HG03342 (cell line): ENCODE measurements around the gene SMARCC1.
"Not testable (repeated sequence)": the region's sequence is repeated elsewhere in the genome, so short reads cannot be mapped to it uniquely, and the experiment has no call there.

Experiments
- ATAC-seq: cut with Tn5 transposase; IDR thresholded peaks from one replicate; pipeline ENCODE4 v1.9.1; 2021; ENCODE audit warnings: mild to moderate bottlenecking, moderate library complexity; ENCODE audit not compliant: unreplicated experiment

Gene SMARCC1

DNA sequence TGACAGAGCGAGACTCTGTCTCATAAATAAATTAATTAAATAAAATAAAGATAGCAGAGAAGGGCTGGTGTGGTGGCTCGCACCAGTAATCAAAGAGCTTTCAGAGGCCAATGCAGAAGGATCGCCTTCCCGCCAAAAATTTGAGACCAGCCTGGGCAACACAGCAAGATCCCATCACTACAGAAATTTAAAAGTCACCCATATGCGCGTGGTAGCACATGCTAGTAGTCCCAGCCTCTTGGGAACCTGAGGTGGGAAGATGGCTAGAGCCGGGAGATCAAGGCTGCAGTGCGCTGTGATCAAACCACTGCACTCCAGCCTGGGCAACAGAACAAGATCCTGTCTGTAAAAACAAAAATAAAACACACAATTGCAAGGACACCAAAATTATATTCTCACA lies 9.6 kb downstream of the SMARCC1 start:
- ATAC-seq, result no peak

DNA sequence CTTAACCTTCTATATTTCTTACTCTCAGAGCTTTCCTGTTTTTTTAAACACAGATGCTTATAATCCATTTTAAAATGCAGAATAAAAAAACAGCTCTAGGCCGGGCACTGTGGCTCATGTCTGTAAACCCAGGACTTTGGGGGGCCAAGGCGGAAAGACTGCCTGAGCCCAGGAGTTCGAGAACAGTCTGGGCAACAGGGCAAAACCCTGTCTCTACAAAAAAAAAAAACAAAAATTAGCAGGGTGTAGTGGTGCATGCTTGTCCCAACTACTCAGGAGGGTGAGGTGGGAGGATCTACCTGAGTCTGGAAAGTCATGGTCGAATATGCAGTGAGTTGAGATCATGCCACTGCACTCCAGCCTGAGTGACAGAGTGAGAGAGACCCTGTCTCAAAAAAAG lies 15.5 kb downstream of the SMARCC1 start:
- ATAC-seq, result no peak

DNA sequence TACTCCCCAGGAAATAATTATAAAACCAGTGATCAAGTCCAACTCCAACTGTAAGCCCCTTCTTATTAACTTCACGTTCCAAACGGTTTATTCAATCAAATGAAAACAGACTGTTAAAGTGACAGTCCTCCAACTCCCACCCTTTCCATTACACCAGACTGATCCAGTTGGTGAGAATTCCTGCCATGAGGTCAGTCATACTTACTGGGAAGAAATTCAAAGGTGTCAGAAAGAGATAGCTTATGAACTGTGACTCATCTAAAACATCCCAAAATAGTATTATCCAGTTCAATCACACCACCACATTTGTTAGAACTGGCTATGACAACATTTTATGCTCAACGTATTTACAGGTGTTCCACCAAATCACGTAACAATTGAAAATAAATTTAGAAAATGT lies 19.5 kb downstream of the SMARCC1 start:
- ATAC-seq, result no peak

DNA sequence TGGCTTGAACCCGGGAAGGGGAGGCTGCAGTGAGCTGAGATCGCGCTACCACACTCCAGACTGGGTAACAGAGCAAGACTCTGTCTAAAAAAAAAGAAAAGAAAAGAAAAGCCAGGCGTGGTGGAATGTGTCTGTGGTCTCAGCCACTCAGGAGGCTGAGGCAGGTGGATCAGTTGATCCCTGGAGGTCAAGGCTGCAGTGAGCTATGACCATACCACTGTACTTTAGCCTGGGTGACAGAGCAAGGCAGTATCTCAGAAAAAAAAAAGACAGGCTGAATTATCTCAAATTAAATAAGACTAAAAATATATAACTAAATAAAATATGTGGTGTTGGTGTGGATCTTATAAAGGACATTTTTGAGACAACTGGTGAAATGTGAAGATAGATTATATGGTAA lies 20.6 kb downstream of the SMARCC1 start:
- ATAC-seq, result no peak

DNA sequence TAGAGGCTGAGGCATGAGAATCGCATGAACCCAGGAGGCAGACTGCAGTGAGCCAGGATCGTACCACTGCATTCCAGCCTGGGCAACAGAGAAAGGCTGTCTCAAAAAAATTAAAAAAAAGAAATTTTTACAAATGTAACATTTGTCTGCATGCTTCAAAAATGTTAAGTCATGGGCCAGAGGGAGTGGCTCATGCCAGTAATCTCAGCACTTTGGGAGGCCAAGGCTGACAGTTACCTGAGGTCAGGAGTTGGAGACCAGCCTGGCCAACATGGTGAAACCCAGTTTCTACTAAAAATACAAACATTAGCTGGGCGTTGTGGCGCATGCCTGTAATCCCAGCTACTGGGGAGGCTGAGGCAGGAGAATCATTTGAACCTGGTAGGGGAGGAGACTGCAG lies 21.5 kb downstream of the SMARCC1 start:
- not testable (repeated sequence) for ATAC-seq

DNA sequence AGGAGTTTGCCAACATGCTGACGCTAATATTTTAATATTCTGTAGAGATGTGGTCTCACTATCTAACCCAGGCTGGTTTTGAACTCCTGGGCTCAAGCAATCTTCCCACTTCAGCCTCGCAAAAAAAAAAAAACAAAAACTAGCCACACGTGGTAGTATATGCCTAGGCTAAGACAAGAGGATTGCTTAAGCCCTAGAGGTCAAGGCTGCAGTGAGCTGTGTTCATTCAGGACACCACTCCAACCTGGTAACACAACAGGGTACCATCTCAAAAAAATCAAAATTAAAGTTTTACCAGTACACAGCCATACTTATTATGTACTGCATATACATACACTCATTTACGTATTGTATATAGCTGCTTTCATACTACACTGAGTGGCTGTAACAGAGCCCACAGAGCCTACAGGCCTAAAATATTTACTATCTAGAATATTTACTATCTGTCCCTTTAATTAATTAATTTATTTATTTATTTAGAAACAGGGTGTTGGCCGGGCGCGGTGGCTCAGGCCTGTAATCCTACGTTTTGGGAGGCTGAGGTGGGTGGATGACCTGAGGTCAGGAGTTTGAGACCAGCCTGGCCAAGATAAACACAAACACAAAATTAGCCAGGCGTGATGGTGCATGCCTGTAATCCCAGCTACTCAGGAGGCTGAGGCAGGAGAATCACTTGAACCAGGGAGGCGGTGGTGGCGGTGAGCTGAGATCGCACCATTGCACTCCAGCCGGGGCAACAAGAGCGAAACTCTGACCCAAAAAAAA lies 23.2 kb downstream of the SMARCC1 start:
- ATAC-seq, result no peak

DNA sequence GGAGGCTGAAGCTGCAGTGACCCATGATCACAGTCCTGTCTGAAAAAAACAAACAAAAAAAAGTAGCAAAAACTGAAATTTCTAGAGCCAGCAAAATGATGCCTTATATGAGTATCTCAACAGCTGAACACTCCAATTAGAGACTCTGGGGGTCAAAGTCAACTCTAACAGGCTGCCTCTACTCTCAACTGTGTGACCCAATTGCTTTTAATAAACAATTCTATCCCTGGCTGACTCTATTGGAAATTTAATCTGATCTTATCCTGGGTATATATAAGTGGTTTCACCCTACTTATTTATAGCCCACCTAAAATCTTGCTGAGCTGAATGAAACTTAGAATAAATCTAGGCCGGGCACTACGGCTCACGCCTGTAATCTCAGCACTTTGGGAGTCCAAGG lies 29.0 kb downstream of the SMARCC1 start:
- ATAC-seq, result no peak

DNA sequence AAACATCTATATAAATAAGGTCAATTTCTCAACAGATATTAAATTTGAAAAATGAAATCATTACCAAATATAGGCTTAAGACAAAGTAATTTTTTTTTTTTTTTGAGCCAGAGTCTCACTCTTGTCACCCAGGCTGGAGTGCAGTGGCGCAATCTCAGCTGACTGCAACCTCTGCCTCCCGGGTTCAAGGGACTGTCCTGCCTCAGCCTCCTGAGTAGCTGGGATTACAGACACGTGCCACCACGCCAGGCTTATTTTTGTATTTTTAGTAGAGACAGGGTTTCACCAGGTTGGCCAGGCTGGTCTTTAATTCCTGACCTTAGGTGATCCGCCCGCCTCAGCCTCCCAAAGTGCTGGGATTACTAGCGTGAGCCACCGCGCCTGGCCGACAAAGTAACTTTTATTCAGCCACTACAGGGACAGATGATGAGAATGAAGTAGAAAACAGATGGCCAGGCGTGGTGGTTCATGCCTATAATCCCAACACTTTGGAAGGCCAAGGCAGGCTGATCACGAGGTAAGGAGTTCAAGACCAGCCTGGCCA lies 30.8 kb downstream of the SMARCC1 start:
- not testable (repeated sequence) for ATAC-seq

DNA sequence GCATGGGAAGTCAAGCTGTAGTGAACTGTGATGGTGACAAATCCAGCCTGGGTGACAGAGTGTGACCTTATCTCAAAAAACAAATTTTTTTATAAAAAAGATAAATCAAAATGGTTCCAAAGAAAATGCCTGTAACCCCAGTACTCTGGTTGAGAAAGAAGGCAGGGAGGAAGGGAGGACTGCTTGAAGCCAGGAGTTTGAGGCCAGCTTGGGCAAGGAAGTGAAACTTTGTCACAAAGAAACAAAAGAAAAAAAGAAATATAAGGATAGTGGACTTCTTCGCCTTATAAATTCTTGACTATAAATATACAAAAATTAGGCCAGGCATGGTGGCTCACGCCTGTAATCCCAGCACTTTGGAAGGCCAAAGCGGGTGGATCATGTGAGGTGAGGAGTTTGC lies 34.1 kb downstream of the SMARCC1 start:
- no peak for ATAC-seq

DNA sequence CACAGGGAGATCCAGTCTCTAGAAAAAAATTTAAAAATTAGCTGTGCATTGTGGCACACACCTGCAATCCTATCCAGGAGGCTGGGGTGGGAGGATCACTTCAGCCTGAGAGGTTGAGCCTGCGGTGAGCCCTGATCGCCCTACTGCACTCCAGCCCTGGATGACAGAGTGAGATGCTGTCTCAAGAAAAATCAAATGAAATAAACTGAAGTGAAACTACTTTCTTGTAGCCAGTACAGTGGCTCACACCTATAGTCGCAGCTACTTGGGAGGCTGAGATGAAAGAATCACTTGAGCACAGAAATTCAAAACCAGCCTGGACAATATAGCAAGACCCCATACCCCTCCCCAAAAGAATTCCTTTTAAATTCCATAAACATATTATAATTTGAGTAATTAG lies 35.4 kb downstream of the SMARCC1 start:
- peak; percentile 45 for ATAC-seq

DNA sequence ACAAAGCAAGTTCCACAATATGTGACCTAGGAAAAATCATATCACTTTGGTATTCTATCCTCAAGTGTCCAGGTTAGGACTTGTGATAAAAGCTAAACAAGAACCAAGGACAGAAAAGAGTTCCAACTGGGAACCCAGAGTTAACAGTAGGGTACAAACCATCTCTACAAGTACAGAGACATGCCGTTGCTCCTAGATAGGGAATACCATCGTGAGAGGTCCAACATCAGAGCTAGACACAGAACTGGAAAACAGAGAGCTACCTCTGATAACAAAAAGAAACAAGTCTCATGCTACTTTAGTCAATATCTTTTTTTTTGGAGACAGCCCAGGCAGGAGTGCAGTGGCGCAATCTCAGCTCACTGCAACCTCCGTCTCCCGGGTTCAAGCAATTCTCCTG lies 37.8 kb downstream of the SMARCC1 start:
- no peak for ATAC-seq

DNA sequence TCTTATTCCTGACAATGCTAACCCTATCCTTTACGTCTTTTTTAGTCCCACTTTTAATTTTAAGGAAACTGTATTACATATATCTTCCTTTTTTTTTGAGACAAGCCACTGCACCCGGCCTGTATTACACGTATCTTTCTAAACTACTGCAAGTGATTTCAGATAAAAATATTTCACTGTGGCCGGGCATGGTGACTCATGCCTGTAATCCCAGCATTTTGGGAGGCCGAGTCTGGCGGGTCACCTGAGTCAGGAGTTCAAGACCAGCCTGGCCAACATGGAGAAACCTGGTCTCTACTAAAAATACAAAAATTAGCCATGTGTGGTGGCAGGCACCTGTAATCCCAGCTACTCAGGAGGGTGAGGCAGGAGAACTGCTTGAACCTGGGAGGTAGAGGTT lies 38.3 kb downstream of the SMARCC1 start:
- not testable (repeated sequence) for ATAC-seq

DNA sequence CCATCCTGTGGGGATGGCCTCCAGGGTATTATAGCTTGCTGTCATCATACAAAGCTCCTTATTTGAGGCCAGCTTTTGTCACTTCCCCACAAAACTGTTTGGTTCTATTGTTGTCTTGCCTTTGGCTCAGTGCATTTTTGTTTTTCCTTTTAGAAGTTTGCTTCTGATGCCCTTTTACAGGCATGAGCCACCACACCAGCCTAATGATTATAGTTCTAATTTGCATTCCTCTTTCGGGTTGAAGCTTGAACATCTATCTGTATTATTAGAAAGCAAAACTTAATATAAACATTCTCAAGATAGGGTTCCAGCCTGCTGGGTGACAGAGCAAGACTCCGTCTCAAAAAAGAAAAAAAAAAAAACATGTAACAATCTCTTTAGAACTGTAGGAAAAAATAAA lies 39.8 kb downstream of the SMARCC1 start:
- no peak for ATAC-seq

DNA sequence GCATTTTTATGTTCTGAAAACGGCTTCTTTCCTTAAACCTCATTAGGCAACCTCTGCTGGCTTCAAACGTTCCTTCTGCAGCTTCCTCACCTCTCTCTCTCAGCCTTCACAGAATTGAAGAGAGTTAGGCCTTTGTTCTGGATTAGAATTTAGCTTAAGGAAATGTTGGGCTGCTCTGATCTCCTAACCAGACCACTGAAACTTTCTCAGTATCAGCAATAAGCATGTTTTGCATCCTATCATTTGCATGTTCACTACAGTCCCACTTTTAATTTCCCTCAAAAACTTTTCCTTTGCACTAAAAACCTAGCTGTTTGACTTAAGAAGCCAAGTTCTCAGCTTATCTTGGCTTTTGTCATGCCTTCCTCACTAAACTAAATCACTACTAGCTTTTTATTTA lies 49.5 kb downstream of the SMARCC1 start:
- ATAC-seq, result no peak

DNA sequence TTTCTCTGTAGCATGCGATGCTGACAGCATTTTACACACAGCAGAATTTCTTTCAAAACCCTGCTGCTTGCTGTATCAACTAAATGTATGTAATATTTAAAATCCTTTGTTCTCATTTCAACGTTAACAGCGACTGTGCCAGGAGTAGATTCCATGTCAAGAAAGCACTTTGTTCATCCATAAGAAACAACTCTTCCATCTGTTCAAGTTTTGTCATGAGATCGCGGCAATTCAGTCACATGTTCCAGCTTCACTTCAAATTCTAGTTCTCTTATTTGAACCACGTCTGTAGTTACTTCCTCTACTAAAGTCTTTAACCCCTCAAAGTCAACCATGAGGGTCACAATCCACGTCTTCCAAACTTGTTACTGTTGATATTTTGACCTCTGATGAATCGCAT lies 50.6 kb downstream of the SMARCC1 start:
- ATAC-seq, result no peak

DNA sequence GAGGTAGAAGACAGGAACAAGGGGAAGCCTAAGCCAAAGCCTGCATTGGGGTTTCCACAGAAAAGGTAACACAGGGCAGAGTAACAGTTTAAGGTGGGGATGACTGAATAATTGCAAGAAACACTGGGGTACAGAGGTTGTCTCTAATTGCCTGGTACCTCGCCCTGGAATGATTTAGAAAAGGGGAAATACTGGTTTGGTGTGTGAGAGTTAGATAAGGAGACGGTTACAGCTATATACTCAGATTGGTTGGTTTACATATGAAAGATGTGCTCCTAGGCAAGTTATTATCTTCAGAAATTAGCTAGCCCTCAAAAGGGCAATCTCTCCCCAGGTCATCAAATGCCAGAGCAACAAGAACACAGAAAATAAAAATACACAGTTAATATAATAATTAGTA lies 58.8 kb downstream of the SMARCC1 start:
- no peak for ATAC-seq

DNA sequence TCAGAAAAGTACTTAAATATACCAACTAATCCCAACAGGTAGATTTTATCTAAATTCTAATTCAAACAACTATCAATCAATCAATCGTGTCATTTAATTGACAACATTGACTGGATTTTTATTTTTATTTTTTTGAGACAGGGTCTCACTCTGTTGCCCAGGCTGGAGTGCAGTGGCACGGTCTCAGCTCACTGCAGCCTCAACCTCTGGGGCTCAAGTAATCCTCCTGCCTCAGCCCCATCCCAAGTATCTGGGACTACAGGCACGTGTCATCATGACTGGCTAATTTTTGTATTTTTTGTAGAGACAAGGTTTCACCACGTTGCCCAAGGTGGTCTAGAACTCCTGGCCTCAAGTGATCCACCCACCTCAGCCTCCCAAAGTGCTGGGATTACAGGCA lies 64.2 kb downstream of the SMARCC1 start:
- not testable (repeated sequence) for ATAC-seq

DNA sequence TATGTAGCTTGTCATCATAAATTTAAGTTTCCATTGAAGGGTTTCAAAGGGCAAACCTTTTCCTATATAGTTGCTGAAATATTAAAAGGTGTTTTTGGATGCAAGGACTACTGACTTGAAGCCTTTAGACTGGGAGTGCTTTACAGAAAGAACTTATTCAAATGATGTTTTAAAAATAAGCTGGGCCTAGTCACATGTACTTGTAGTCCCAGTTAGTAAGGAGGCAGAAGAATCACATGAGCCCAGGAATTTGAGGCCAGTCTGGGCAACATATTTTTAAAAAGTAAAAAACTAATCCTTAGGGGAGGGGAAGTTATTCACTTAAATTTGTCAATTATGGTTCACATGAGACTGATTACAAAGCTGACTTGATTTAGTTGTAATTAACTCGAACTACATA lies 65.0 kb downstream of the SMARCC1 start:
- no peak for ATAC-seq

DNA sequence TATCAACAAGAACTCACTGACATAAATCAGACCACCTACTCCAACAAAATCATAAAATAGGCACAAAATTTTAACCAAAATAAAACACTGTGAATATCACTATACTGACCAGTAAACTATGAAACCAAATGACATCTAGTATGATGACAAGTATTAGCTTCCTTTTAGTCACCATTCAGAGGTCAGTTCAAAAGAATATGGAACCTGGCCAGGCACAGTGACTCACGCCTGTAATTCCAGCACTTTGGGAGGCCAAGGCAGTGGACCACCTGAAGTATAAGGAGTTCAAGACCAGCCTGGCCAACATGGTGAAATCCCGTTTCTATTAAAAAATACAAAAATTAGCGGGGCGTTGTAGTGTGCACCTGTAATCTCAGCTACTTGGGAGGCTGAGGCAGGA lies 65.8 kb downstream of the SMARCC1 start:
- no peak for ATAC-seq

DNA sequence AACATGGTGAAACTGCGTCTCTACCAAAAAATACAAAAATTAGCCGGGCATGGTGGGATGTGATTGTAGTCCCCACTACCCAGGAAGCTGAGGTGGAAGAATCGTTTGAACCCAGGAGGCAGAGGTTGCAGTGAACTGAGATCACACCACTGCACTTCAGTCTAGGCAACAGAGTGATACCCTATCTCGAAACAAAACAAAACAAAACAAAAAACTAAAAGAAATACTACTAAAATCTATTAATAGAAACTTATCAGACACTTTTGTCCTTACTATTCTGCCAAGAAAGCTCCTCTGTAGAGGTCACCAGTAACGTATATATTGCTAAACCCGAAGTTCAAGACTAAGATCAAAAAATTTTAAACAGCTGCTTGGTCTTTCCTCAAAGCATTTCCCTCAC lies 67.1 kb downstream of the SMARCC1 start:
- ATAC-seq, result no peak

DNA sequence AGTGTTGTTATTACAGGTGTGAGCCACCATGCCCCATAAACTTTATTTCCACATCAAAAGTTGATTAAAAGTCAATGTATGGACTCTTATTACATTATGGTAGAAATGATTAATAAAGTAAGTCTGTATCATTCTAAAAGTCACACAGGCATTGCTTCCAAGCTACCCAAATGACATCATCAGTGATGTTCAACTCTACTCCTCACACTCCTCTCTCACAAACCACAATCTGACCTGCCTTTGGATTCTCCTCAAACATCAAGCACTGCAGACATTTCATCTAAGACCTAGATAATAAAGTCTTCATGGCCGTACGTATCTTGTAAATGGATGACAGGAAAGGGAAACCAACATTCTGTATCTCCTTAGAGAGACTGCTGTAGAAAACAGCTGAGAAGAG lies 68.0 kb downstream of the SMARCC1 start:
- ATAC-seq, result no peak

DNA sequence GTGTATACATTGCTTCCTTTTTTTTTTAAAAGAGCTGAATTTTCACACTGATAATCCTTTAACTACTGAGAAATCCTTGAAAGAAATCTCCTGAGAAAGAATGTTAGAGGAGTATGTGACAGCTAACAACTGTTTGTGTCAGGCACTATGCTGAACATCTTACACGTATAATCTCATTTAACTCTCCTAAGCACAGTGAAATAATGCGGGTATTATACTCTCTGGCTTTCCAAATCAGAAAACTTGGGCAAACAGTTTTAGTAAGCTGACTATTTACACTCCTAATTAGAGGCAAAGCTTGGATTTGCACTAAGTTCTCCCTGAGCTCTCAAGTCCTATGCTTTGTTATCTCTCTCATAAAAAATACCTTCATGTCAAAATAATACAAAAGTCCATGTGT lies 69.3 kb downstream of the SMARCC1 start:
- ATAC-seq, result no peak

DNA sequence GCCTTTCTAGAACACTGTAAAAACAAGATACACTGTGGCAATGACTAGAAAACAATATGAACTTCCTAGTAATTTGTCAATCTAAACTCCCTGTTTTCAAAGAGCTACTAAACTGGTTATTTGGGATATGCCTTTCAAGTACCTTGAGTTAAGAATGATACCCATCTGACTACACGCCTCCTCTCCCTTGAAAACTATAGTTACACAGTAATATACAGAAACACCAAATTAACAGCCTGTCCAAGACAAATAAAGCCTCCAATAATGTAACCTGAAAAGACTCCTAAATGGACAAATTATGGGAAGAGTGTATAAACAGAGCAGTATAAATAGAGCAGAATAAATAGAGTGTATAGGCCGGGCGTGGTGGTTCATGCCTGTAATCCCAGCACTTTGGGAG lies 70.1 kb downstream of the SMARCC1 start:
- no peak for ATAC-seq
